Activated CD4-positive, alpha-beta T cell treated with anti-CD3 and anti-CD28 coated beads, Interleukin-10, Interleukin-2, amounts not matched to agents 100 ng/mL and 50 ng/mL, durations not matched to agents 16 hours and 8 hours (primary cell): ENCODE measurements around the gene KLHL4.
A peak's percentile ranks its signal among the peaks of the same experiment; 100 is the strongest.
"Not testable (repeated sequence)": the region's sequence is repeated elsewhere in the genome, so short reads cannot be mapped to it uniquely, and the experiment has no call there.

ENCODE experiments used
- DNase-seq: peaks from one replicate; pipeline ENCODE4 v3.0.0-alpha.2; 2020

KLHL4 gene

DNA sequence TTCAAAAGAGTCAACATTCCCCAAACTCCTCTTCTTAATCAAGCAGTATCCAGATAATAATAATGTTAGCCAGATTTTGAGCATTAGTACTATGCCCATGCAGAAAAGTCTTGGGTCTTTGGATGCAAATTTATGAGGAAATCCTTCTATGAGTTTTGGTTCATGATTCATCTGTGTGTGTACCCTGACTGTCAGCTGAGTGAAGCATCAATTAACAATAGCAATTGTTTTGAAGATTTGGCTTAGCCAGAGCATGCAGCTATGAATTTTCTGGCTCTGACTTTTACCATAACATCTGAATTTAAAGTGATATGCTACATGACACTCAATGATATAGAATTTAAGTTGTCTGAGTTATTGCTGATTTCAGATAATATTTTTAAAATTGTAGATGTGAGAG, 145.8 kb downstream of the KLHL4 start:
- DNase-seq, result no peak

DNA sequence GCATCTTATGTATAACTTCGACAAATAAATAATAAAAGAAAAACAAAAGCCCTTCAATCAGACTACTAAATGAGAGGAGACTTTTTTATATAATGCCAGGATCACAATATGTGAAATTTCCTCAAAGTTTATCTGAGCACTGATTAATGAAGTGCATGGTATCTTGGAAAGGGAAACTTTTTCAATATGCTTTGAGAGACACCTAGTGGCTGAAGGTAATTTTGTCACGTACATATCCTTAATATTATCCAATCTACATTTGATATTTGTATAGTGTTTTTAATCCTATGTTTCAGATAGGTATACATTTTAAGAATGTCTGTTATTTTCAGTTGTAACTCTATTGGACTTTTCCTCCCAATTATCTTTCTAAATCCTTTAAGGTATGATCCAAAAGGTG, 146.8 kb downstream of the KLHL4 start:
- peak; percentile 13 for DNase-seq

DNA sequence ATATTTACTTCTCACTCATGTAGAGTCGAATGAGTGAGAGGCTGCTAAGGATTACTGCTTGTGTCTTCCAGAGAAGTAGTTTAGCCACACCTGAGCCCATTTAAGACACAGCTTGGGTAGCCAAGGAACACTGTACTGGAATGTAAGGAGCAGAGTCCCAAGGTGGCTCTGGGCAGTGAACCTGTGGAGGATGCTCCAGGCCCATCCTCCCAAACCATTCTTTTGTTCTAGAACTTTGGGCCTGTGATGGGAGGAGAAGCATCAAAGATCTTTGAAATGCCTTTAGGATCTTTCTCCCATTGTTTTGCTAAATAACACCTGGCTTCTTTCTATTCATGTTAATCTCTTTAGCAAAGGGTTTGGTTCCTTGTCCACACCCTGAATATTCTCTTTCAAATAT, 162.2 kb downstream of the KLHL4 start:
- DNase-seq, result no peak

DNA sequence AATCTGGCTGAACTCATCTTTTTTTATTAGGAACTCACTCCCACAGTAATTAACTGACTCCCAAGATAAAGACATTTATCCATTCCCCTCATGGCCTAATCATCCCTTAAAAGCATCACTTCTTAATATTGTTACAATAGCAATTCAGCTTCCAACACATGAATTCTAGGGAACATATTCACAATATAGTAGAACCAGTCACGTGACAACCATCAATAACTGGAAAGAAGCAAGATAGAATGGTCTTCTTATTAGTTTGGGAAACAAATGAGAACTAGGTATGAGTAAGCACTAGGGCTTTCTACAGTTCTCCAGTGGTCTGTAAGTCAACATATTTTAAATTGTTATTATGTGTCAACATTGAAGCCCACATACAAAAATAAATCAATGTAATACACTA, 170.1 kb downstream of the KLHL4 start:
- DNase-seq, result no peak

DNA sequence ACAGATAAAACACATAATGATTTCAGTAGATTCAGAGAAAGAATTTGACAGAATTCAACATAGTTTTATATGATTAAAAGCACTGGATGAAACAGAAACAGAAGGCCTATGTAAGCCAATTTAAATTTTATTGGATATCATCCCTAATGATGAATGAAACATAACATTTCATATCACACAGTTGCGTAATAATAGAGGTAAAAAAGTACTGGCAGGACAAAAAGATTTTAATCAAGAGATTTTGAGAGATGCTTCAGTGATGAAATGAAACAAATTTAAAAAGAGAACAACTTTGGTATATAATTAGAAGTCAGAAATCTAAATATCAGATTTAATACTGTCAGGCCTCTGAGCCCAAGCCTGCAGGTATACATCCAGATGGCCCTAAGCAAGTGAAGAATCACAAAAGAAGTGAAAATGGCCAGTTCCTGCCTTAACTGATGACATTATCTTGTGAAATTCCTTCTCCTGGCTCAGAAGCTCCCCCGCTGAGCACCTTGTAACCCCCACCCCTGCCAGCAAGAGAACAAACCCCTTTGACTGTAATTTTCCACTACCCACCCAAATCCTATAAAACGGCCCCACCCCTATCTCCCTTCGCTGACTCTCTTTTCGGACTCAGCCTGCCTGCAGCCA, 170.6 kb downstream of the KLHL4 start:
- DNase-seq, result not testable (repeated sequence)

DNA sequence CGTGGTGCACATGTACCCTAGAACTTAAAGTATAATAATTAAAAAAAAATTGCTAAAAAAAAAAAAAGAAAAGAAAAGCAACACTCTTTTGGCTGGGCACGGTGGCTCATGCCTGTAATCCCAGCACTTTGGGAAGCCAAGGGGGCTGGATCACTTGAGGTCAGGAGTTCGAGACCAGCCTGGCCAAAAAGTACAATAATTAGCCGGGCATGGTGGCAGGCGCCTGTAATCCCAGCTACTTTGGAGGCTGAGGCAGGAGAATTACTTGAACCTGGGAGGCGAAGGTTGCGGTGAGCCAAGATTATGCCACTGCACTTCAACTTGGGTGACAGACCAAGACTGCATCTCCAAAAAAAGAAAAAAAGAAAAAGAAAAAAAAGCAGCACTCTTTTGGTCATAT, 171.6 kb downstream of the KLHL4 start:
- not testable (repeated sequence) for DNase-seq

DNA sequence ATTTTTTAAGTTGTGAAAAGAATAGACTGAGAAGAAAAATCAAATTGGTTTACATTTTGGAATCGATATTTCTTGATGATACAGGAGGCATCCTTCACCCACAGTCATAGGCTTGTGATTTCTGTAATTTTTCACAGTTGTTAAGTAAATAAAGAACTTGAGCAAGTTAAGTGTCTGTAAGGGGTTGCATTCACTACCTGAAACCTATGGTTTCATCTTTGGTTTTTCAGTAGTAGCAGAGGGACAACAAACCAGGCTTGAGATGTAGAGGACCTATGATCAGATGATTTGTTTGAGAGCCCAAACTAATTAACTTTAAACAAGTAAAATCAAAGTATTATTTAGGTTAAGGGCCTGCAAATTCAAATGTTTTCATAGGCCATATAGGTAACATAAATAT, 175.6 kb downstream of the KLHL4 start:
- DNase-seq, result no peak

DNA sequence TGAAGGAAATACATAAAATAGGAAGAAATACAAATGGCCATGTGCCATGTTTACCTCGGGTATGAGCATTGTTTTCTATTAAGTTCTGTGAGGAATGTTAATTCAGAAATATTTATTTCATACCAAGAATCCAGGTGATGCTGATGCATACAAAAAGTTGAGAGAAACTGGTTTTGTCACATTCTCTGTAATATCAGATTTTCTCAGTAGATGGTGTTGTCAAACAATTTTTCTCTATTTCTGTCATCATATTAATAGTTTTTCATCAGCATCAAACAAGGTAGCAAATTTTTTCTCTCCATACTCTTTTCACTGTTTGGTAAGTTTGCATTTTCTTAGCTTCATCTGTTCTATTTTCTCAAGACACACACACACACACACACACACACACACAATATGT, 179.8 kb downstream of the KLHL4 start:
- DNase-seq, result no peak

DNA sequence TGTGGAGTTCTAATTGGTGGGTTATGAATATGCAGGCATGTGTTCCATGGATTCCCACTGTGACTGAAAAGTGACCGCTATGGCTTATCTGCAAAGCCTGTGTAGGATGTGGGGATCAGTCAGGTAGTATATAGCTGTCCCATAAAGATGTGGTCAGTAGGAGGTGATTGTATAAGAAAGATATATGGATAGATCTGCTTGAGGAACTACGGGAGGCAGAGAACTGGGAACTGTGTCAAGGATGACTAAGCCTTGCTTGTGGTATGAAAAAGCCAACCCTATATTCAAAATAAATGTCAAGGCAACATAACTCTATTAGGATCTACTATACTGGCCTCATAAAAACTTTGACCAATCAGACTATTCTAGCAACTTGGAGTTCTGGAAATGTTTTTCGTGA, 185.2 kb downstream of the KLHL4 start:
- DNase-seq, result no peak

DNA sequence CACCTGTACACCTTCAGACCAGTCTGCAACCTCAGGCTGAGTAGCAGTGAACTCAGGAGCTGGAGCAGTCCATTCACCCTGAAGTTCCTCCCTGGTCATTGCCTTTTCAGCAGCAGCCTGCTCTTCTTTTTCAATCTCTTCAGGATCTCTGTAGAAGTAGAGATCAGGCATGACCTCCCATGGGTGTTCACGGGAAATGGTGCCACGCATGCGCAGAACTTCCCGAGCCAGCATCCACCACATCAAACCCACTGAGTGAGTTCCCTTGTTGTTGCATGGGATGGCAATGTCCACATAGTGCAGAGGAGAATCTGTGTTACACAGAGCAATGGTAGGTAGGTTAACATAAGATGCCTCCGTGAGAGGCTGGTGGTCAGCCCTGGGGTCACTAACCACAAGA, 185.9 kb downstream of the KLHL4 start:
- not testable (repeated sequence) for DNase-seq

DNA sequence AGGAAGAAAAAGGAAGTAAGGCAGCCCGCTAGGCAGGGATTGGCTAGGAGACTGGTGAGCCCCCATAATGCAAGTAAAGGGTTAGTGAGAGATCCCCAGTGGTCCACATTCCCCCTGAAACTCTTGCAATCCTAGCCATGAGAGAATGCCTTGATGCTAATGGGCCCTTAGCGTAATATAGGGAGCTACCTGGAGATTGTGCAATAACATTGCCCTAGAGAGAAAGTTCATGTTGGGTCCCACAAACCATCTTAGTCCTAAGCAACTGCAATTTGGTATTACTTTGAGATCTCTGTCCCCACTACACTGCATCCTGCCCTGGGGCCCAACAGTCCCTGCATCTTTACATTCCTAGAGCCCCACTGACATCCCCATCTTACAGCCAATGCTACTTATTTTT, 188.5 kb downstream of the KLHL4 start:
- no peak for DNase-seq

DNA sequence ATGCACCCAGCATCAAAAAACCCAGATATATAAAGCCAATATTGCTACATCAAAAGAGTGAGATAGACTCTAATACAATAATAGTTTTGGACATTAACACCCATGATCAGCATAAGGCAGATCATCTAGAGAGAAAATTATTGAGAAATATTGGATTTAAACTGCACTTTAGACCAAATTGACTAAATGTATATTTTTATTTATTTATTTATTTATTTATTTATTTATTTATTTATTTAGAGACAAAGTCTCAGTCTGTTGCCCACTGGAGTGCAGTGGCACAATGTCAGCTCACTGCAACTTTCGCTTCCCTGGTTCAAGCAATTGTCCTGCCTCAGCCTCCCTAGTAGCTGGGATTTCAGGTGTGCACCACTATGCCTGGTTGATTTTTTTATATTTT, 193.0 kb downstream of the KLHL4 start:
- DNase-seq, result no peak
